ENCODE results near the gene PDE8B. TPM values are rescaled to one million over a fixed set of nuclear protein-coding genes. Genes with fewer than 3 reads are reported as not detected.

The PDE8B gene
- total RNA-seq, 1 donor from 2014 or later, result 1.0 TPM

GRCh38 chr5:77181596-77182304 lies 28.7 kb upstream of the PDE8B start:
- no peak for DNase-seq (ENCODE audit: missing footprints)
- no peak for ATAC-seq

DNA sequence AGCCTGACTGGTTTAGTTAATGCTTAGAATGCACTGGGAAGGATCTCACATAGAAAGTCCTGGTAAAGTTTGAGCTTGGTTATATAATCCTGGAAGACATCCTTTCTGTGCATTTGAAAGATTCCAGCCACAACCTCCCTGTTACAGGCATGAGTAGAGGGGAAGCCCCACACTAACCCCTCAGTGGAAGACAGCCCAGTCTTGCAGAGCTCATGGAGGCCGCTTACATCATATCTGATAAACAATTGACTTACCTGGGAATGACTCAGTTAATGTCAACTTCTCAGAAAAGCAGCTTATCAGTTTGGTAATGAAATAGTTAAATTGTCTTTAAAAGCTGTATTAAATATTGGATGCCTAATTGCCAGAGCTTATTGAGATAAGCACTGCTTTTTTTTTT lies 28.1 kb upstream of the PDE8B start:
- ATAC-seq, result no peak
- DNase-seq (ENCODE audit: missing footprints), result no peak
- intact Hi-C loops (cut with DNase I), result no loop called here

More at GRCh38 chr5:77181596-77182304, 28.7 kb upstream of the PDE8B start:
- intact Hi-C loops (cut with DNase I), result no loop called here

- DNase-seq (ENCODE audit: missing footprints) (no peak), ATAC-seq (no peak)
- intact Hi-C loops (cut with DNase I), result no loop called here
Measured at GRCh38 chr5:77186652-77187370, 23.7 kb upstream of the PDE8B start.

DNA sequence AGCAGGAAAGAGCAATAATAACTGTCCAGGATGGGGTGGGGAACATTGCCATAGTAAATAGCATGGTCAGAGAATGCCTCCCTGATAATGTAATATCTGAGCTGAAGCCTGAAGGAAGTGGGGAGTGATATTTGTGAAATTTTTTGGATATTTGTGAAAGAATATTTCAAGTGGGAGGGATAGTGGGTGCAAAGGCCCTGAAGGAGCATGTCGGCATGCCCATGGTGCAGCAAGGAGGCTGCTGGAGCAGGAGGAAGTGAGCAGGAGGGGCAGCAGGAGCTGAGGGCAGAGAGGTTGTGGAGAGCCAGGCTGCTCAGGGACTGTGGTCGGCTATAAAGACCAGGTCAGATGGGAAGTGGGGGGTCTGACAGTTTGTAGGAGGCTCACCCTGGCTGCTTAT lies 21.1 kb upstream of the PDE8B start:
- intact Hi-C loops (cut with DNase I), result no loop called here
- ATAC-seq (no peak), DNase-seq (ENCODE audit: missing footprints) (no peak)

- DNase-seq (ENCODE audit: missing footprints) (no peak), ATAC-seq (no peak)
- intact Hi-C loops (cut with DNase I), result no loop called here
Measured at GRCh38 chr5:77192441-77193050, 17.9 kb upstream of the PDE8B start.

- ATAC-seq (no peak), DNase-seq (ENCODE audit: missing footprints) (no peak)
- intact Hi-C loops (cut with DNase I), result no loop called here
Measured at GRCh38 chr5:77194762-77195161, 15.7 kb upstream of the PDE8B start.

- ATAC-seq, result no peak
- intact Hi-C loops (cut with DNase I), result no loop called here
- DNase-seq (ENCODE audit: missing footprints), result no peak
Measured at GRCh38 chr5:77197840-77198554, 12.5 kb upstream of the PDE8B start.

DNA sequence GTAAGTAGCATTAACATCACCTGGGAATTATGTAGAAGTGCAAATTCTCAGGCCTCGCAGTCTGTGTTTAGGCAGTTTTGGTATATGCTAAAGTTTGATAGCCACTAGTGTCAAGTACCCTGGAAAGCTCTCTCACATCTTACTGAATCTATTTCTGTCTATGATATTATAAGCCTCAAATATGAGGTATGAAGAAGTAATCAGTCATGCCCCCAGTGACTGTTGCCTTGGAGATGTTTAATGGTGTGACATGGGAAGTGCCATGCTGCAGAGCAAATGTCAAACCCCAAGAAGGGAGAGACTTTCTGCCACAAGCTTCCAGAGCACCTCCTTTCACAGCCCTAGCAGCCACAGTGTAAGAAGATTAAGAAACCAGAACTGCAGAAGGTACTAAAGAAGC lies 9.8 kb upstream of the PDE8B start:
- no peak for ATAC-seq
- no peak for DNase-seq (ENCODE audit: missing footprints)
- intact Hi-C loops (cut with DNase I), result no loop called here

DNA sequence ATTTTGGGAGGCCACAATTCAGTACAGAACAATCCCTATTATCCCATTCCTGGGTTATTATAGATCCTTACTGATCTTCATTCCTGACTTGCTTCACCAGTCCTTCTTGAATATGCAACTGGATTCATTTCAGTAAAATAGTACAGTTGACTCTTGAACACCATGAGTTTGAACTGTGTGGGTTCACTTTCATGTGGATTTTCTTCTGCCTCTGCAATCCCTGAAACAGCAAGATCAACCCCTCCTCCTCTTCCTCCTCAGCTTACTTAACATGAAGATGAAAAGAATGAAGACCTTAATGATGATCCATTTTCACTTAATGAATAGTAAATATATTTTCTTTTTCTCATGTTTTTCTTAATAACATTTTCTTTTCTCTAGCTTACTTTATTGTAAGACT lies 8.3 kb upstream of the PDE8B start:
- DNase-seq (ENCODE audit: missing footprints), result no peak
- no peak for ATAC-seq
- intact Hi-C loops (cut with DNase I), result no loop called here

DNA sequence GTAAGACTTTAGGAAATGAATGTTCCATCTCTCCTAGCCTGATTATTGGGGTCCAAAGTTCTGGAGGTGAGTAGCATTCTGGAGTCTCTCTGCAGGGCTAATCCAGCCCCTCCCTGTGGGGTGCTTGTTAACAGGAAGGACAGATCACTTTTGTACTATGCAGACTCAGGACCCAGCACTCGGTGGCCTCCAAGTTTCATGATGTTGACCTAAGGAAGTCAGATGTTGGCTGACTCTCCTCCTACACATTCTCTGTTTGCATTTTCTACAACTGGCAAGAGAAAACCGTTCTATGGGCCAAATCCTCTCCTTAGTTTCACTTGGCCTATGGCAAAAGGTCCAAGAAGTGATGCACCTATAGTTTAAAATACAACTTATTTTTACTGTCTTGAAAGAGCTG lies 5.5 kb upstream of the PDE8B start:
- no peak for DNase-seq (ENCODE audit: missing footprints)
- ATAC-seq, result no peak
- intact Hi-C loops (cut with DNase I), result no loop called here

- DNase-seq (ENCODE audit: missing footprints) (no peak), ATAC-seq (no peak)
- intact Hi-C loops (cut with DNase I), result no loop called here
Measured at GRCh38 chr5:77208507-77209163, 1.8 kb upstream of the PDE8B start.

GRCh38 chr5:77209495-77210090 lies 887 bp upstream of the PDE8B start:
- ATAC-seq (no peak), DNase-seq (ENCODE audit: missing footprints) (no peak)
- intact Hi-C loops (cut with DNase I), result loop anchor here (5.0 kb wide), 1 partner anchor 42 kb away; no protein-coding TSS in a partner anchor

DNA sequence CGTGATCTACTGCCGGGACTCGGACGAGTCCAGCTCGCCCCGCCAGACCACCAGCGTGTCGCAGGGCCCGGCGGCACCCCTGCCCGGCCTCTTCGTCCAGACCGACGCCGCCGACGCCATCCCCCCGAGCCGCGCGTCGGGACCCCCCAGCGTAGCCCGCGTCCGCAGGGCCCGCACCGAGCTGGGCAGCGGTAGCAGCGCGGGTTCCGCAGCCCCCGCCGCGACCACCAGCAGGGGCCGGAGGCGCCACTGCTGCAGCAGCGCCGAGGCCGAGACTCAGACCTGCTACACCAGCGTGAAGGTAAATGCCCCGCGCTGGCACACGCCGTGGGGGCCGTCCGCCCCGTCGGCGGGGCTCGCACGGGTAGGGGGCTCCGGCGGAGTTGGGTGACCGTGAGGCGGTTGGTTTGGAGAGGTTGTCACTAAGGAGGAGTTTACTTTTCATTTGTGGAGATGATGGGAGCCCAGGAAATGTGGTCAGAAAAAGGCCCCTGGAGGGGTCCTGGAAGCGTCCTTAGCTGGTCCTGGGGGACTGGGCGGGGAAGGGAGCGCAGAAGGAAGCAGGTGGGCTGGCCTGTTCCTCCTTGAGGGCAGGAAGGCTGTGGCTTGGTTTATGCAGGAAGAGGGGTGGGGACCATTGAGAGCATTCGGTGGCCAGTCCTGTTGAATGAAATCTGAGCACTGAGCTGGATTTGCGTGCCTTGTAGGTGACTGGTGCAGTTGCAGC lies 647 bp downstream of the PDE8B start:
- intact Hi-C loops (cut with DNase I), result loop anchor here (5.0 kb wide), 1 partner anchor 44 kb away; no protein-coding TSS in a partner anchor
- DNase-seq (ENCODE audit: missing footprints) (no peak), ATAC-seq (no peak)

DNA sequence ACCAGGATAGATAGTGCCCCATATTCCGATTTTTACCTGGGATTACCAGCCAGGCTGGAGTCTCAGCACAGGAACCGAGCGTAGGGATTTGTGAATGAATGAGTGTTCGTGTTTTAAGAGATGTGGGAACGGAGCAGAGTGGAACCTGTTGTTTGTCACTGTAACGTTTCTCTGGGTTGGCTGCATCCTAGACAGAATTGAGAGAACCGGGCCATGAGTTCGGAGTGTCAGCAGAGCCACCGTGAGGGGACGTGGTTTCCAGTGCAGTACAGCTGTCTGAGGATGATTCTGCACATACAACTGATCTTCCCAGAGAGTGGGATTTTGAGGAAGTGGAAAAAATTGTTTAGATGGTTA lies 1.2 kb downstream of the PDE8B start:
- intact Hi-C loops (cut with DNase I), result loop anchor here (5.0 kb wide), 1 partner anchor 44 kb away; no protein-coding TSS in a partner anchor
- ATAC-seq (no peak), DNase-seq (ENCODE audit: missing footprints) (no peak)

DNA sequence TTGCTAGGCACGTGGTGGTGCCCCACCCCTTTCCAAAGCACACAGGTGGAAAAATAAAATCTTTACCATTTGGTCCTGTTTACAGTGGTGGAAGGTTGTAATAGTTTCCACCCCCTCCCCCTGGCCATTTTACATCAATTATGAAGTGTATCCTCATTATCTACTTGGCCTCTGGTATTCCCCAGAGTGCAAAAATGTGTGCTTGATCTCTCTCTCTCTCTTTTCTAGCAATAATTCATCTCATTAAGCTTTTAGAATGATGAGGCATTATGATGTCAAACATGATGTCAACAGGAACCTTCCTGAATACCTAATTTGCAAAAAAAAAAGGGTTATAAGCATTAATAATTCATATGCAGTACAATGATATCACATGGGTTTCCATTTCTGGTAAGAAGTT lies 3.1 kb downstream of the PDE8B start:
- no peak for ATAC-seq
- intact Hi-C loops (cut with DNase I), result loop anchor here (5.0 kb wide), 1 partner anchor 46 kb away; no protein-coding TSS in a partner anchor

GRCh38 chr5:77214151-77214550 lies 3.7 kb downstream of the PDE8B start:
- ATAC-seq (no peak), DNase-seq (ENCODE audit: missing footprints) (no peak)
- intact Hi-C loops (cut with DNase I), result loop anchor here (5.0 kb wide), 1 partner anchor 47 kb away; no protein-coding TSS in a partner anchor

More for the DNA sequence above, 3.1 kb downstream of the PDE8B start:
- DNase-seq (ENCODE audit: missing footprints), result no peak

- intact Hi-C loops (cut with DNase I), result no loop called here
- ATAC-seq, result no peak
- no peak for DNase-seq (ENCODE audit: missing footprints)
Measured at GRCh38 chr5:77218263-77218662, 7.8 kb downstream of the PDE8B start.

GRCh38 chr5:77221115-77221514 lies 10.6 kb downstream of the PDE8B start:
- ATAC-seq (no peak), DNase-seq (ENCODE audit: missing footprints) (no peak)
- intact Hi-C loops (cut with DNase I), result no loop called here
